SJCRH30 (cell line): Measurements from ENCODE around the gene CCL25. TPM values are rescaled to one million over a fixed set of nuclear protein-coding genes. Genes with fewer than 3 reads are reported as not detected.
A peak's percentile ranks its signal among the peaks of the same experiment; 100 is the strongest.

ENCODE experiments used
- DNase-seq, 2 experiments: peaks; one replicate each; pipeline ENCODE4 v3.0.0-alpha.2; 2015 to 2020
- H3K27ac ChIP-seq: fragments of 250-450 bp; sonication (Bioruptor Pico); 2 replicates; pipeline ENCODE4 v1.5.1; 2020; ENCODE audit warnings: mild to moderate bottlenecking, moderate library complexity
- H3K27me3 ChIP-seq: fragments of 250-450 bp; sonication (Bioruptor Pico); 2 replicates; pipeline ENCODE4 v1.5.1; 2020; ENCODE audit warnings: mild to moderate bottlenecking, moderate library complexity
- H3K36me3 ChIP-seq: fragments of 250-450 bp; sonication (Bioruptor Pico); 2 replicates; pipeline ENCODE4 v1.5.1; 2020; ENCODE audit warnings: mild to moderate bottlenecking, moderate library complexity
- H3K4me1 ChIP-seq: fragments of 250-450 bp; sonication (Bioruptor Pico); 2 replicates; pipeline ENCODE4 v1.5.1; 2020; ENCODE audit warnings: mild to moderate bottlenecking, moderate library complexity
- H3K4me3 ChIP-seq: fragments of 250-450 bp; sonication (Bioruptor Pico); 2 replicates; pipeline ENCODE4 v1.5.1; 2020; ENCODE audit warnings: mild to moderate bottlenecking, moderate library complexity
- H3K9me3 ChIP-seq: fragments of 250-450 bp; sonication (Bioruptor Pico); replicated peaks from 2 replicates; pipeline ENCODE4 v1.5.1; 2020; ENCODE audit warnings: mild to moderate bottlenecking, moderate library complexity
- total RNA-seq: library from RNA; depleted of rRNA; stranded (reverse); fragments of >200 nt; shearing (Covaris generic); gene quantifications from 2 replicates; pipeline ENCODE4 v1.2.3, GENCODE V29; 2014

Gene CCL25
- total RNA-seq, 1 experiment from 2014 or later, result not detected

DNA sequence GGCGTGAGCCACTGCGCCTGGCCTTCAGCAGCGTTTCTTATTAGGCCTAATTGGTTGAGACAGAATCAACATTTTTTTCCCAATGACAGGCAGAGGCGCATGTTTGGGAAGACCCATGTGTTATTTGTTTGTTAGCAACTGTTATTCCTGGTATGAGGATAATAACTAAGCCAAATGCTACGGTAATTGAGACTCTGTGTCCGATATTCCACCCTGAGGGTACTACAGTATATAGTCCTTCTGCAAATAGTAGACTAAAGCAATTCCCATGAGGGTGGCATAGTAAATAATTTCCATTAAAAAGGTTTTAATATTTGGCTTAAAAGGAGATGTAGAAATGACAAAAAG, 18.4 kb upstream of the CCL25 start:
- peaks cover 41% of the 10 kb centered on the region for H3K4me1 ChIP-seq
- no peaks in the 10 kb centered on the region for H3K9me3 ChIP-seq
- H3K36me3 ChIP-seq, result no peaks in the 10 kb centered on the region
- peak overlapping the region; percentile 62 for H3K27ac ChIP-seq
- H3K4me3 ChIP-seq, result no peak overlapping the region
- DNase-seq, result peak; percentile 28 to 53
- H3K27me3 ChIP-seq, result no peaks in the 10 kb centered on the region

GRCh38 chr19:8036434-8037099, 16.0 kb upstream of the CCL25 start:
- Histone ChIP-seq H3K36me3 (no peaks in the 10 kb centered on the region), H3K4me3 (peak overlapping the region; percentile 6; the same call in 1 of the 2 replicates), H3K4me1 (peaks cover 36% of the 10 kb centered on the region), H3K9me3 (no peaks in the 10 kb centered on the region), H3K27me3 (no peaks in the 10 kb centered on the region), H3K27ac (peak overlapping the region; percentile 80)
- peak; percentile 92 to 98 for DNase-seq

- no peak for DNase-seq
- H3K36me3 ChIP-seq, result no peaks in the 10 kb centered on the region
- H3K9me3 ChIP-seq, result no peaks in the 10 kb centered on the region
- H3K4me3 ChIP-seq, result no peak overlapping the region
- H3K27me3 ChIP-seq, result no peaks in the 10 kb centered on the region
- no peak overlapping the region for H3K27ac ChIP-seq
- peaks cover 29% of the 10 kb centered on the region for H3K4me1 ChIP-seq
These were observed 13.7 kb upstream of the CCL25 start for GRCh38 chr19:8038815-8039214.

DNA sequence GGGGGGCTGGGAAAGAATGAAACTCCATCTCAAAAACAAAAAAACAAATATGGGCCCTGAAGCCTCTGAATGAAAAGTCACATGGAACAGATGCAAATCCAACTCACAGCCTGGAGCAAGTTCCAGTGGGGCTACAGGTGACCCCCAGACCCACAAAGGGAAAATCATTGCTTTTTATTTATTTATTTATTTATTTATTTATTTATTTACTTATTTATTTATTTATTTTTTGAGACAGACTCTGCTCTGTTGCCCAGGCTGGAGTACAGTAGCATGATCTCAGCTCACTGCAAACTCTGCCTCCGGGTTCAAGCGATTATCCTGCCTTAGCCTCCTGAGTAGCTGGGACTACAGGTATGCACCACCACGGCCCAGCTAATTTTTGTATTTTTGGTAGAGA, 13.3 kb upstream of the CCL25 start:
- H3K9me3 ChIP-seq, result no peaks in the 10 kb centered on the region
- DNase-seq, result no peak
- H3K36me3 ChIP-seq, result no peaks in the 10 kb centered on the region
- peaks cover 24% of the 10 kb centered on the region for H3K4me1 ChIP-seq
- no peak overlapping the region for H3K4me3 ChIP-seq
- H3K27ac ChIP-seq, result no peak overlapping the region
- H3K27me3 ChIP-seq, result no peaks in the 10 kb centered on the region

GRCh38 chr19:8041531-8041931, 11.0 kb upstream of the CCL25 start:
- H3K9me3 ChIP-seq, result no peaks in the 10 kb centered on the region
- H3K4me3 ChIP-seq, result no peak overlapping the region
- no peaks in the 10 kb centered on the region for H3K27me3 ChIP-seq
- no peaks in the 10 kb centered on the region for H3K36me3 ChIP-seq
- H3K4me1 ChIP-seq, result peaks cover 11% of the 10 kb centered on the region
- no peak overlapping the region for H3K27ac ChIP-seq
- no peak for DNase-seq

- no peak overlapping the region for H3K4me3 ChIP-seq
- peaks cover 4% of the 10 kb centered on the region; the same call in 1 of the 2 replicates for H3K4me1 ChIP-seq
- no peaks in the 10 kb centered on the region for H3K9me3 ChIP-seq
- DNase-seq, result no peak
- H3K36me3 ChIP-seq, result no peaks in the 10 kb centered on the region
- H3K27me3 ChIP-seq, result no peaks in the 10 kb centered on the region
- no peak overlapping the region for H3K27ac ChIP-seq
These were observed 9.7 kb upstream of the CCL25 start for GRCh38 chr19:8042900-8043299.

GRCh38 chr19:8044018-8044417, 8.5 kb upstream of the CCL25 start:
- Histone ChIP-seq H3K36me3 (no peaks in the 10 kb centered on the region), H3K4me3 (no peak overlapping the region), H3K9me3 (no peaks in the 10 kb centered on the region), H3K4me1 (peaks cover 4% of the 10 kb centered on the region; the same call in 1 of the 2 replicates), H3K27me3 (no peaks in the 10 kb centered on the region), H3K27ac (no peak overlapping the region)
- DNase-seq, result no peak

DNA sequence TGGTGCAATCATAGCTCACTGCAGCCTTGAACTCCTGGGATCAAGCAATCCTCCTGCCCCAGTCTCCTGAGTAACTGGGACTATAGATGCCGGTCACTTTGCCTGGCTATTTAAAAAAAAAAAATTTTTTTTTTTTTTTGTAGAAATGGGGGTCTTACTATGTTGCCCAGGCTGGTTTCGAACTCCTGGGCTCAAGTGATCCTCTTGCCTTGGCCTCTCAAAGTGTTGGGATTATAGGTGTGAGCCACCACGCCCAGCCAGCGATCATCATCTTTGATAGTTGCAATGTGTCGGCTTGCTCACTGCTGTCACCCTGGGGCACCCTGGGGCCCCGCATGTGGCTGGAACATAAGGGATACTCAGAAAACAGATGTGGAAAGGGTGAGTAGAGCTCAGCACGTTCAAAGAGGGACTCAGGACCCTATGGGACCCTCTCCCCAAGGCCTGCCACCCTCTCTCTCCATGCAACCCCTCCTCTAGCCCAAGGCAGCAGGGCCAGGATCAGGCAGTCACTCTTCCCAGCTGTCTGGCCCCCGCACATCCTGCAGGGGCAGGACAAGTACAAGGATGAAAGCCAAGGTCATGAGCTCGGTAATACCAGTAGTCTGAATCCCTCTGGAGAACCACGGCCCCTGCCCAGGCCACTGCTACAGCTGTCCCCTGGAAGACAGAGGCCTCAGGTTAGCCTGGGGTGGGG, 6.5 kb upstream of the CCL25 start:
- peaks cover 4% of the 10 kb centered on the region; the same call in 1 of the 2 replicates for H3K4me1 ChIP-seq
- H3K9me3 ChIP-seq, result no peaks in the 10 kb centered on the region
- DNase-seq, result peak; percentile 35 to 49
- H3K4me3 ChIP-seq, result no peak overlapping the region
- H3K27ac ChIP-seq, result no peak overlapping the region
- H3K27me3 ChIP-seq, result no peaks in the 10 kb centered on the region
- H3K36me3 ChIP-seq, result no peaks in the 10 kb centered on the region

DNA sequence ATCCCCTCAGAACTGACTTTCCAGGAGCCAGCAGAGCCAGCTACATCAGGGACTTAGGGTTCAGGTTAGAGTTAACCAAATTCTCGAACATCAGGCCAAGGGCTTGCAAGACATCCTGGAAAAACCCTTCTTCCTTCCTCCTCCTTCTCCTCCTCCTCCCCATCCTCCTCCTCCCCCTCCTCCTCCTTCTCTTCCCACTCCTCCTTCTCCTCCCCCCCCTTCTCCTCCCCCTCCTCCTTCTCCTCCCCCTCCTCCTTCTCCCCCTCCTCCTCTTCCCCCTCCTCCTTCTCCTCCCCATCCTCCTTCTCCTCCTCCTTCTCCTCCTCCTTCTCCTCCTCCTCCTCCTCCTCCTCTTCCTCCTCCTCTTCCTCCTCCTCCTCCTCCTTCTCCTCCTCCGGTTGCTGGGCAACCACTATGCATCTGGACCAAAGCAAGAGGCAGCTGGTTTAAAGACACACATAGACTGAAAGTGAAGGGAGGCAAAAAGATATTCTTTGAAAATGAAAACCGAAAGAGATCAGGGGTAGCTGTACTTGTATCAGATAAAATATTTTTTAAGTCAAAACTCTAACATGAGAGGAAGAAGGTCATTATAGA, 5.9 kb upstream of the CCL25 start:
- Histone ChIP-seq H3K4me1 (peaks cover 4% of the 10 kb centered on the region; the same call in 1 of the 2 replicates), H3K9me3 (no peaks in the 10 kb centered on the region), H3K27ac (no peak overlapping the region), H3K36me3 (no peaks in the 10 kb centered on the region), H3K4me3 (no peak overlapping the region), H3K27me3 (no peaks in the 10 kb centered on the region)
- DNase-seq, result no peak

DNA sequence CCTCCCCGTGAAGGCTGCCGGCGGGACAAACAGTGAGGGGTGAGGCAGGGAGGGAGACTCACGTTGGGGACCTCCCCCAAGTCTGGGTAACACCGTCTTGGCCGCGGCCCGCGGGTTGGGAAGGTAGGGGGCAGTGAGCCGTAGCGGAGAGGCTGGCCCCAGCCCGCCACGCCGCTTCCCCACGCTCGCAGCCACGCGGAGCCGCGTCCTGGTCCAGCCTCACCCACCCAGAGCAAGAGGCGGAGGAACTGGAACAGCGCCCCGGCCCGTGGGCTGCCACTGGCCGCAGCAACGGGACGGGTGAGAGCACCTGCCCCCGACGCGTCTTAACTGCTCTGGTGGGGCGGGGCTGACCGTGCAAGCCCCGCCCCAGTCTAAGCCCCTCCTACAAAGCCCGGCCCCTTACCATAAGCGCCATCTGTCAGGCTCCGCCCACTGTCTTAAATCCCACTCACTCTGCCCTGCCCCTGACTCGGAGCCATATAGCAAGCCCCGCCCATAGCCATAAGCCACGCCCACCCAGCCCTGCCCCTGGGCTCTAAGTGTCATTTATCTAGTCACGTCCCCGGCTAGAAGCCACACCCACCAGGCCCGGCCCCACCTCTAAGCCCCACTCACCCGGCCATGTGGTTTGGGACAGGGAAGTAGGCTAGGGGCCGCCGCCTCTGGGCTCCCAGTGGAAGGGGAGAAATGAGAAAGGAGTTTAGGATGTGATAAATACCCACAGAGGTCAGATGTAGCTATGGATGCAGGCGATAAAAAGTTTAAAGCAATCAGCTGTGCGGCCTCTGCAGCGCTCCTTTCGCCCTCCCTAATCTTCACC, 2.1 kb upstream of the CCL25 start:
- Histone ChIP-seq H3K27ac (no peak overlapping the region), H3K4me1 (peaks cover 4% of the 10 kb centered on the region; the same call in 1 of the 2 replicates), H3K36me3 (no peaks in the 10 kb centered on the region), H3K4me3 (no peak overlapping the region), H3K9me3 (no peaks in the 10 kb centered on the region), H3K27me3 (no peaks in the 10 kb centered on the region)
- peak; percentile 59 to 68 for DNase-seq

DNA sequence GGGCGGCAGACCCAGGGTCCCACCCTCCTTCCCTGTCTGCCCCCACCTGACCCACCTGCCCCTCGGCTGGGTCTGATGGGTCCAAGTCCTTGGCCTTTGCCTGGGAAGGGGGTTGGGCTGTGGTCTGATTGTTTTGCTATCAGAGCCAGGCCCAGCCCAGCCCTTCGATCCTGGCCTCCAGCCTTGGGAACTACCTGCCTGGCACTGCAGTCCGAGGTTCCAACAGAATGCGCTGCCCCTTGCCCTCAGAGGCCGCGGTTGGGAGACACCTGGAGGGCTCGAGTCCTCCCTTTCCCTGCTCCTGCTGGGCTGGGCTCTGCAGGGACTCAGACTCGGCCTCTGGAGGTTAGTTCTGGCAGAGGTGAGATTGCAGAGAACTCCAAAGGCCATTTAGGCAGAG, 1.6 kb downstream of the CCL25 start:
- Histone ChIP-seq H3K36me3 (no peaks in the 10 kb centered on the region), H3K27me3 (no peaks in the 10 kb centered on the region), H3K4me1 (no peaks in the 10 kb centered on the region), H3K27ac (no peak overlapping the region), H3K4me3 (no peak overlapping the region), H3K9me3 (no peaks in the 10 kb centered on the region)
- DNase-seq, result no peak

DNA sequence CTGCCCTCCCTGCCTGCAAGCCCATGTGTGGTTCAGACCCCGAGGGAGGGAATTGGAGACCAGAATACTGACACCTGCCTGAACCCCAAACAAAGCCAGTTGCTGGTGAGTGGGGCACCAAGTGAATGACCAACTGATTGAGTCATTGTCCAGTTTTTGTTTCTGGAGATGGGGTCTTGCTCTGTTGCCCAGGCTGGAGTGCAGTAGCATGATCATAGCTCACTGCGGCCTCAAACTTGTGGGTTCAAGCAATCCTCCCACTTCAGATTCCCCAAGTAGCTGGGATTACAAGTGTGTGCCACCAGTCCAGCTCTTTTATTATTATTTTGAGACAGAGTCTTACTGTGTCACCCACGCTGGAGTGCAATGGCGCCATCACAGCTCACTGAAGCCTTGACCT, 4.0 kb downstream of the CCL25 start:
- Histone ChIP-seq H3K9me3 (no peaks in the 10 kb centered on the region), H3K36me3 (no peaks in the 10 kb centered on the region), H3K27ac (no peak overlapping the region), H3K27me3 (no peaks in the 10 kb centered on the region), H3K4me3 (no peak overlapping the region), H3K4me1 (no peaks in the 10 kb centered on the region)
- DNase-seq, result no peak

DNA sequence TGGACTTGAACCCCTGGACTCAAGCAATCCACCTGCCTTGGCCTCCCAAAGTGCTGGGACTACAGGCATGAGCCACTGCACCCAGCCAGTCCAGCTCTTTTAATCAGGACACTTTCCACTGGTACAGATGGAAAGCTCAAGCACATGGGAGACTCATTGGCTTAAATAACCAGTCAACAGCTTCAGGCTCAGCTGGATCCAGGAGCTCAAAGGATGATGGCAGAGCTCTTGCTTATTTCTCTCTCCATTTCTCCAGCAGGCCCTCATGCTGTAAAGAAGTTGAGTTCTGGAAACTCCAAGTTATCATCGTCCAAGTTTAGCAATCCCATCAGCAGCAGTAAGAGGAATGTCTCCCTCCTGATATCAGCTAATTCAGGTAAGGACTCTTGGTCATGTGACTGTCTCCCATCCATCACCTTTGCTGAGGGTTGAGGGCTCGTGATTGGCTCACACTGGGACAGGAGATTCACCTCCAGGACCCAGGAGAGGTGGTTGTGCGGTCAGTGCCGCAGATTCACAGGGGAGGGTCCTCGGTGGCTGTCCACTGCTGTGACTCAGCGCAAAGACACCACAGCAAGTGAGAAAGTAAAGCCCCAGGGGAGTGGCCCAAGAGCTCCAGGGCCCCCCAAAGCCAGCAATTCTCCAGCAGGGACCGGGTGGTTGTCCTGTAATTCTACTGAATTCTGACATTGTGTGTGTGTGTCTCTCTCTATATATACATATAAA, 5.1 kb downstream of the CCL25 start:
- Histone ChIP-seq H3K4me1 (no peaks in the 10 kb centered on the region), H3K27ac (no peak overlapping the region), H3K9me3 (no peaks in the 10 kb centered on the region), H3K27me3 (no peaks in the 10 kb centered on the region), H3K4me3 (no peak overlapping the region), H3K36me3 (no peaks in the 10 kb centered on the region)
- DNase-seq, result no peak
